Mucosa of descending colon (tissue), 3 donors: ENCODE data around the gene THADA. TPM values are rescaled to one million over a fixed set of nuclear protein-coding genes. Genes with fewer than 3 reads are reported as not detected.
A peak's percentile ranks its signal among the peaks of the same experiment; 100 is the strongest.

Experiments
- ATAC-seq: fragments of 200-7000 bp; cut with Tn5 transposase; one replicate; pipeline ENCODE4 v1.9.1; 2020; ENCODE audit warnings: mild to moderate bottlenecking, moderate library complexity
- DNase-seq, 3 donors: peaks; one replicate each; pipeline ENCODE4 v3.0.0-alpha.2; 2020
- H3K36me3 ChIP-seq: fragments of 200-600 bp; one replicate; pipeline ENCODE4 v1.8.0; 2021; ENCODE audit warnings: low read depth, mild to moderate bottlenecking
- H3K4me1 ChIP-seq: fragments of 200-600 bp; one replicate; pipeline ENCODE4 v1.8.0; 2021; ENCODE audit warnings: low read depth, mild to moderate bottlenecking
- H3K4me3 ChIP-seq: fragments of 200-600 bp; one replicate; pipeline ENCODE4 v1.8.0; 2021; ENCODE audit warnings: mild to moderate bottlenecking
- H3K9me3 ChIP-seq: fragments of 200-600 bp; one replicate; pipeline ENCODE4 v1.8.0; 2021; ENCODE audit warnings: mild to moderate bottlenecking
- CTCF ChIP-seq: fragments of 200-600 bp; IDR thresholded peaks from one replicate; pipeline ENCODE4 v1.8.0; 2022; ENCODE audit warnings: antibody characterized with exemption, mild to moderate bottlenecking
- intact Hi-C, 2 donors: fragments of 100-400 bp; cut with DNase I in 1 of 2; cut with micrococcal nuclease in 1 of 2; formaldehyde crosslinking; loops; one replicate each; pipeline versions ENCODE4 v1.11.0 to v1.11.1; 2022; cut with DNase I, micrococcal nuclease
- total RNA-seq, 3 donors: library from RNA; stranded (reverse); fragmentation: NEBNext Ultra II Directional in 2 of 3; extraction: Animal tissue kit (Norgen Biotek cat#: 25700) in 2 of 3; gene quantifications; one replicate each; pipeline versions ENCODE4 v1.2.1 to v1.2.4, GENCODE V29; 2021 to 2023
- donor health status: DM: no; HTN: no; CAD: no; lungs with moderate emphysema.
- donor health status: DM: no; HTN: no; CAD: no.
- donor health status: DM: no; HTN: yes; CAD: no.

Gene THADA
- total RNA-seq, 3 donors from 2014 or later, result 20.1 to 26.7 (median 25.3) TPM

- ATAC-seq (no peak), DNase-seq (no peak)
- Histone ChIP-seq H3K36me3 (no peaks in the 10 kb centered on the region), H3K4me1 (no peaks in the 10 kb centered on the region), H3K9me3 (no peaks in the 10 kb centered on the region), H3K4me3 (no peak overlapping the region)
- TF ChIP-seq CTCF, result no peak
- intact Hi-C loops, result no loop called here
Measured at GRCh38 chr2:43377327-43377726, 218.5 kb downstream of the THADA start.

GRCh38 chr2:43376523-43377198, 219.2 kb downstream of the THADA start:
- no peaks in the 10 kb centered on the region for H3K36me3 ChIP-seq
- no peaks in the 10 kb centered on the region for H3K9me3 ChIP-seq
- no peak overlapping the region for H3K4me3 ChIP-seq
- no peaks in the 10 kb centered on the region for H3K4me1 ChIP-seq
- ATAC-seq (no peak), DNase-seq (no peak)
- TF ChIP-seq CTCF, result no peak
- intact Hi-C loops, result no loop called here

GRCh38 chr2:43375746-43376522, 219.9 kb downstream of the THADA start:
- DNase-seq, result no peak
- intact Hi-C loops, result no loop called here
- no peak for ATAC-seq
- H3K4me3 ChIP-seq, result no peak overlapping the region
- no peaks in the 10 kb centered on the region for H3K36me3 ChIP-seq
- peaks cover 7% of the 10 kb centered on the region for H3K4me1 ChIP-seq
- H3K9me3 ChIP-seq, result no peaks in the 10 kb centered on the region
- no peak for TF ChIP-seq CTCF

GRCh38 chr2:43372416-43373081, 223.3 kb downstream of the THADA start:
- Histone ChIP-seq H3K9me3 (no peaks in the 10 kb centered on the region), H3K4me3 (no peak overlapping the region), H3K4me1 (peaks cover 18% of the 10 kb centered on the region), H3K36me3 (no peaks in the 10 kb centered on the region)
- intact Hi-C loops, result no loop called here
- peak in 1 of 3 donors; percentile 32 for DNase-seq
- no peak for TF ChIP-seq CTCF
- peak; percentile 27 for ATAC-seq

GRCh38 chr2:43370705-43371104, 225.1 kb downstream of the THADA start:
- peak in 1 of 3 donors; percentile 27 for DNase-seq
- H3K36me3 ChIP-seq, result no peaks in the 10 kb centered on the region
- peak; percentile 75 for ATAC-seq
- no peak overlapping the region for H3K4me3 ChIP-seq
- intact Hi-C loops, result no loop called here
- H3K4me1 ChIP-seq, result peaks cover 18% of the 10 kb centered on the region
- no peaks in the 10 kb centered on the region for H3K9me3 ChIP-seq
- TF ChIP-seq CTCF, result no peak
